Endothelial cell of umbilical vein (primary cell): ENCODE data around the gene TENT5C.

Source experiments
- CTCF ChIP-seq, 2 donors: IDR thresholded peaks; 1 replicate in 1 of 2; 2 replicates in 1 of 2; pipeline ENCODE4 v1.5.1; 2011; ENCODE audit warnings: low read length in 2 of 2, mild to moderate bottlenecking in 2 of 2, moderate library complexity in 2 of 2, control low read depth in 1 of 2, inconsistent platforms in 1 of 2, low read depth in 1 of 2; ENCODE audit not compliant: insufficient read depth in 1 of 2; ENCODE audit errors: extremely low read depth in 1 of 2
- EZH2 ChIP-seq: IDR thresholded peaks from 2 replicates; pipeline ENCODE4 v1.6.1; 2012; ENCODE audit warnings: borderline replicate concordance, low read depth, mild to moderate bottlenecking, moderate library complexity, low read length, inconsistent platforms; ENCODE audit not compliant: severe bottlenecking
- FOS ChIP-seq: IDR thresholded peaks from 2 replicates; pipeline ENCODE4 v1.6.1; 2011; ENCODE audit warnings: mild to moderate bottlenecking, low read length, moderate library complexity, borderline replicate concordance; ENCODE audit not compliant: insufficient read depth
- GATA2 ChIP-seq: IDR thresholded peaks from 2 replicates; pipeline ENCODE4 v1.7.0; 2011; ENCODE audit warnings: low read depth, mild to moderate bottlenecking, moderate library complexity, mixed read lengths, low read length; ENCODE audit not compliant: insufficient read length, insufficient read depth
- MAX ChIP-seq: IDR thresholded peaks from 2 replicates; pipeline ENCODE4 v1.6.1; 2011; ENCODE audit not compliant: insufficient read depth, insufficient read length
- MYC ChIP-seq: IDR thresholded peaks from one replicate; pipeline ENCODE4 v1.6.1; 2011; ENCODE audit warnings: mild to moderate bottlenecking, low read depth, low read length
- POLR2A ChIP-seq: IDR thresholded peaks from 2 replicates; pipeline ENCODE4 v1.6.1; 2012; ENCODE audit warnings: low read depth, mild to moderate bottlenecking, control low read depth, low read length
- POLR2AphosphoS5 ChIP-seq: IDR thresholded peaks from 2 replicates; pipeline ENCODE4 v1.6.1; 2012; ENCODE audit warnings: low read depth, mild to moderate bottlenecking, control low read depth, low read length, moderate library complexity; ENCODE audit not compliant: insufficient read depth

GRCh38 chr1:117567435-117567834 lies 38.4 kb upstream of the TENT5C start:
- TF ChIP-seq POLR2A: no peak
- TF ChIP-seq CTCF (IDR thresholded peaks at IDR 0.05; ENCODE audit: extremely low read depth in 1 of 2, insufficient read depth in 1 of 2, low read depth in 1 of 2, low read length in 2 of 2): no peak
- no peak for TF ChIP-seq POLR2AphosphoS5
- TF ChIP-seq EZH2: no peak
- TF ChIP-seq MAX: no peak
- TF ChIP-seq FOS: no peak
- TF ChIP-seq MYC: no peak
- no peak for TF ChIP-seq GATA2
